LNCaP clone FGC (cell line): ENCODE results near the gene SACM1L.

Source experiments
- DNase-seq: peaks from one replicate; pipeline ENCODE4 v3.0.0-alpha.2; 2011; ENCODE audit warnings: low read depth
- H3K4me3 ChIP-seq: 2 replicates; pipeline ENCODE4 v1.5.1; 2011; ENCODE audit warnings: mild to moderate bottlenecking, low read depth, low read length, control low read depth
- TF ChIP-seq, protein P1 (sequence below): IDR thresholded peaks from 2 replicates; pipeline ENCODE4 v1.5.1; 2012; ENCODE audit warnings: mild to moderate bottlenecking; ENCODE audit not compliant: control insufficient read depth, insufficient read depth; ENCODE audit errors: extremely low read depth

Gene SACM1L

GRCh38 chr3:45719655-45720487 is 30.7 kb downstream of the SACM1L start:
- TF ChIP-seq, protein P1, sequence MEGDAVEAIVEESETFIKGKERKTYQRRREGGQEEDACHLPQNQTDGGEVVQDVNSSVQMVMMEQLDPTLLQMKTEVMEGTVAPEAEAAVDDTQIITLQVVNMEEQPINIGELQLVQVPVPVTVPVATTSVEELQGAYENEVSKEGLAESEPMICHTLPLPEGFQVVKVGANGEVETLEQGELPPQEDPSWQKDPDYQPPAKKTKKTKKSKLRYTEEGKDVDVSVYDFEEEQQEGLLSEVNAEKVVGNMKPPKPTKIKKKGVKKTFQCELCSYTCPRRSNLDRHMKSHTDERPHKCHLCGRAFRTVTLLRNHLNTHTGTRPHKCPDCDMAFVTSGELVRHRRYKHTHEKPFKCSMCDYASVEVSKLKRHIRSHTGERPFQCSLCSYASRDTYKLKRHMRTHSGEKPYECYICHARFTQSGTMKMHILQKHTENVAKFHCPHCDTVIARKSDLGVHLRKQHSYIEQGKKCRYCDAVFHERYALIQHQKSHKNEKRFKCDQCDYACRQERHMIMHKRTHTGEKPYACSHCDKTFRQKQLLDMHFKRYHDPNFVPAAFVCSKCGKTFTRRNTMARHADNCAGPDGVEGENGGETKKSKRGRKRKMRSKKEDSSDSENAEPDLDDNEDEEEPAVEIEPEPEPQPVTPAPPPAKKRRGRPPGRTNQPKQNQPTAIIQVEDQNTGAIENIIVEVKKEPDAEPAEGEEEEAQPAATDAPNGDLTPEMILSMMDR = no peak
- DNase-seq = no peak
- H3K4me3 ChIP-seq = no peak overlapping the region

- TF ChIP-seq, protein P1 = no peak
- DNase-seq = no peak
- no peak overlapping the region for H3K4me3 ChIP-seq
Observed at GRCh38 chr3:45724911-45725310, 35.7 kb downstream of the SACM1L start.

- TF ChIP-seq, protein P1 = no peak
- H3K4me3 ChIP-seq = no peak overlapping the region
- DNase-seq = no peak
Observed at GRCh38 chr3:45729614-45730013, 40.4 kb downstream of the SACM1L start.

GRCh38 chr3:45730409-45731154 is 41.4 kb downstream of the SACM1L start:
- no peak for DNase-seq
- H3K4me3 ChIP-seq = no peak overlapping the region
- TF ChIP-seq, protein P1 = no peak

DNA sequence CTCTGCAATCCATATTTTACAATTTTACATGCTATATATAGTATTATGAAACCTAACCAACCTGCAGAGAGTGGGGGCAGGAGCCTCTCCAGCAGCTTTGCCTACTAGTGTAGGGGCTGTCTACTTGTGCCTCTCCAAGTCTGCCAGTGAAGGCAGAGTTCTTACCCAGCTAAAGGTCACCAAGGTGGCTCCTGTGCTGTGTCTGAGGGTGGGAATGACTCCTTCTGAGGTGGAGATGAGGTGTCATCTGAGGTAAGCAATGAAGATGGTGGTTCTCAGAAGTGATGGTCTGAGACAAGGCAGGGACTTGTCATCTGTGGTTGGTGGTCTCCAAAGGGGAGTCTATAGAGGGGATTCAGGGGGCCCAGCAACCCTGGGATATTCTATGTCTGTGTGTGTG is 47.5 kb downstream of the SACM1L start:
- H3K4me3 ChIP-seq = no peak overlapping the region
- DNase-seq = no peak
- TF ChIP-seq, protein P1 = no peak

GRCh38 chr3:45737234-45737633 is 48.0 kb downstream of the SACM1L start:
- TF ChIP-seq, protein P1 = no peak
- DNase-seq = no peak

More at GRCh38 chr3:45737234-45737633, 48.0 kb downstream of the SACM1L start:
- H3K4me3 ChIP-seq = no peak overlapping the region
